Measurements from ENCODE around the gene ETFB.

ETFB gene

DNA sequence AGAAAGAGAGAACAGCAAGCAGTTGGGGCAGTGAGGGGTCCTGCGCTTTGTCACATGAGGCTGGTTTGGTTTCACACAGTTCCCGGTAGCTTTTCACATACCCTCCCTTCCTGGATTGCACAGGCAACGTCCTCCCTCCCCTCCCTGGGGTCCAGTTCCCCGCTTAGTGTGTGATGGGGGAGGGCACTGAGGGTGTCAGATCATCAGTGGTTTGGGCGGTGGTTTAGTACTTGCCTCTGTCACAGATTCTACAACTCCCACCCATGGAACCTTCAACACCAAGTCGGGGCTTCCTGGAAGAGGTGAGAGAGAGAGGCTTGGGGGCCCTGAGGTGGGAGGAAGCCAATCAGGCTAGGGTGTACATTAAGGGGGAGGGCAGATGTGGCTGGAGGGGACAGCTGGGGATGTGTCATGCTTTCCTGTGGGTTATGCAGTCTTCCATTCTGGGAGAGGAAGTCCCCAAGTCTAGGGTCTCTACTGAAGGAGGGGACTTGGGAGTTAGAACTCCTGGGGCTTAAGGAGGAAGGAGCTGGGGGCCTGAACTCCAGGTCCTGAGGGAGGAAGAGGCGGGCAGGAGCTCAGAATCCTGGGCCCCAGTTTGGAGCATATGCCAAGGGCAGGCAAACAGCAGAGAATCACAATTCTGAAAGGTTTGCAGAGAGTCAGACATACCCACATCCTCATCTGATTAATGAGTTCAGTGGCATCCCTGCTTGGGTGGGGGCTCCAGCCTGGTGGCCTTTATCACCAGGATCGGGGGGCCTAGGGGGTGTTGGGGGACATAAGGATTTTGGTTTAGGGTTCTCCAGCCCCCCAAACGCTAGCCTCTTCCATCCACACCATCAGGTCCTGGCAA, 6.7 kb upstream of the ETFB start, which contains the start of gene NKG7:
NKG7 (minus strand) TSS at position 6 of the 856 bp plus-strand sequence. CDS start 119 bp downstream, outside the sequence.
- WGBS: 89% methylated on average over 4 of the region's 9 CpGs
- Histone ChIP-seq H3K9me3 (ENCODE audit: insufficient read depth, low read depth, low read length) (no peaks in the 10 kb centered on the region), H3K9ac (ENCODE audit: low read depth, low read length) (no peak within 1 kb of the TSS), H3K4me1 (ENCODE audit: insufficient read depth, low read length) (peaks cover 7% of the 10 kb centered on the region), H3K4me3 (ENCODE audit: low read length) (no peak within 1 kb of the TSS), H3K27me3 (ENCODE audit: insufficient read depth, low read length) (no peaks in the 10 kb centered on the region), H3K36me3 (ENCODE audit: insufficient read depth, low read length) (no peaks in the 10 kb centered on the region), H3K27ac (ENCODE audit: low read depth, low read length) (no peak within 1 kb of the TSS)

DNA sequence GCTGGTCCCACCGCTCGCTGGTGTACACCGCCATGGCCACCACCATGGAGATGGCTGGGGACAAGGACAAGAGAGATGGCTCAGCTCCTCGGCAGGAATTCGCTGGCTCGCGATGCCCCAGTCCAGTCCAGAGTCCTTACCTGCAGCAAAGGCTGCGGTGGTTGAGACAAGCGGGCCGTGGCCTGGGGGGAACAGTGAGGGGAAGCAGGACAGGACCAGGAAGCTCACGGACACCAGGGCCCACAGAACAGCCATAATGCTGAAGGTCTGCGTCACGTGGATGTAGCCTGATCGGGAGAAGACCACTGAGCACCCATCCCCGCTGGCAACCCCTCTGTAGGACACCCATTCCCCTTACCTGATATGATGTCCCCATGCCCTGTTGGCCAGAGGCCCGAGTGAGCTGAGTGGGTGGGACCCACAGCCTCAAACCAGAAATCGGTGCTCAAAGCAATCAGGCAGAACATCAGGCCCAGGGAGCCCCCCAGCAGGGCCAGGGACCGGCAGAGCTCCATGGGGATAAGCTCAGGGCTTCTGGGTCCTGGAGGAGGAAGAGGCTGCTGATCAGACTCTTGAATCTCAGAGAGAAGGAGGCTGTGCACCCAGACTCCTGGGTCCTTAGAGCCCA, 5.9 kb upstream of the ETFB start:
- Histone ChIP-seq H3K9ac (ENCODE audit: low read depth, low read length) (no peak overlapping the region), H3K27ac (ENCODE audit: low read depth, low read length) (no peak overlapping the region), H3K4me1 (ENCODE audit: insufficient read depth, low read length) (peaks cover 7% of the 10 kb centered on the region), H3K27me3 (ENCODE audit: insufficient read depth, low read length) (no peaks in the 10 kb centered on the region), H3K4me3 (ENCODE audit: low read length) (no peak overlapping the region), H3K9me3 (ENCODE audit: insufficient read depth, low read depth, low read length) (no peaks in the 10 kb centered on the region), H3K36me3 (ENCODE audit: insufficient read depth, low read length) (no peaks in the 10 kb centered on the region)
- WGBS: 93% methylated on average over 18 of the region's 18 CpGs

DNA sequence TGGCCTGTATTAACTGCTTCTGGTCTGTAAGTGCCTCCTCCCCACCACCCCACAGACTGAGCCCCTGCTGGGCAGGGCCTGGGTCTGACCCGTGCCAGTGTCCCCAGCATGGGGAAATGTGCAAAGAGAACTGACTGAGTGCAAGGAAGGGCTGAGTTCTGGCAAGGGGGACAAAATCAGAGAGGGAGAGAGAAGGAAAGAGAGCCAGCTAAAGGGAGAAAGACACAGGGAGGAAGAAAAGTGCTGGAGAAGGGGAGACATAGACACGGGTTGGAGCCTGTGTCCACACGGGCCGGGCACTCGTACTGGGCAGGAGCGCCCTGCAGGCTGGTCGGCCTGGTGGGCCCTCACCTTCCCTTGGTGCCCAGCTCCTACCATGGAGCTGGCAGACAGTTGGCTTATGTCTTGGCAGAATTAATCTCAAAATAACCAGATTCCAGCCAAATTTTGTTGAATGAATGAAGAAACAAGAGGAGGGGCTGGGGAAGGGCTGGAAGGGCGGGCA, 5.0 kb upstream of the ETFB start:
- Histone ChIP-seq H3K4me3 (ENCODE audit: low read length) (no peak overlapping the region), H3K9ac (ENCODE audit: low read depth, low read length) (no peak overlapping the region), H3K9me3 (ENCODE audit: insufficient read depth, low read depth, low read length) (no peaks in the 10 kb centered on the region), H3K4me1 (ENCODE audit: insufficient read depth, low read length) (peaks cover 7% of the 10 kb centered on the region), H3K36me3 (ENCODE audit: insufficient read depth, low read length) (no peaks in the 10 kb centered on the region), H3K27ac (ENCODE audit: low read depth, low read length) (no peak overlapping the region), H3K27me3 (ENCODE audit: insufficient read depth, low read length) (no peaks in the 10 kb centered on the region)
- WGBS: 89% methylated on average over 8 of the region's 8 CpGs

DNA sequence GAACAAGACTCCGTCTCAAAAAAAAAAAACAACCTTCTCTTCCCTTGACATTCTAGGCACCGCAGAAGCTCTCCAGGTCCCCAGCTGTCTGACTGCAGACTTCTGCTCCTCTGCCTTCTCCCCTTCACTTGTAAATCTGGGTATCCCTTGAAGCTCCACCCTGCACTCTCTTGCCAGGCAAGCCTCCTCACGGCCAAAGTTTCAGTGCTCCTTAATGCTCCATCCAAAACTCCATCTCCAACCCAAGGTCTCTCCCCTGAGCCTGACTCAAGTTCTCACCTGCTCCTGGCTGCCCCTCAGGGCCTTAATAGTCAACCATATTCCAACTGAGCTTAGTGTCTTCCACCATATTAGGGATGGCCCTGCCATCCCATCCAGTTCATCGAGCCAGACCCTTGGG, 4.0 kb upstream of the ETFB start:
- Histone ChIP-seq H3K4me3 (ENCODE audit: low read length) (no peak overlapping the region), H3K27me3 (ENCODE audit: insufficient read depth, low read length) (no peaks in the 10 kb centered on the region), H3K4me1 (ENCODE audit: insufficient read depth, low read length) (peaks cover 13% of the 10 kb centered on the region), H3K27ac (ENCODE audit: low read depth, low read length) (no peak overlapping the region), H3K9ac (ENCODE audit: low read depth, low read length) (no peak overlapping the region), H3K9me3 (ENCODE audit: insufficient read depth, low read depth, low read length) (no peaks in the 10 kb centered on the region), H3K36me3 (ENCODE audit: insufficient read depth, low read length) (no peaks in the 10 kb centered on the region)
- 88% methylated on average over 4 of the region's 4 CpGs for whole genome bisulfite sequencing

DNA sequence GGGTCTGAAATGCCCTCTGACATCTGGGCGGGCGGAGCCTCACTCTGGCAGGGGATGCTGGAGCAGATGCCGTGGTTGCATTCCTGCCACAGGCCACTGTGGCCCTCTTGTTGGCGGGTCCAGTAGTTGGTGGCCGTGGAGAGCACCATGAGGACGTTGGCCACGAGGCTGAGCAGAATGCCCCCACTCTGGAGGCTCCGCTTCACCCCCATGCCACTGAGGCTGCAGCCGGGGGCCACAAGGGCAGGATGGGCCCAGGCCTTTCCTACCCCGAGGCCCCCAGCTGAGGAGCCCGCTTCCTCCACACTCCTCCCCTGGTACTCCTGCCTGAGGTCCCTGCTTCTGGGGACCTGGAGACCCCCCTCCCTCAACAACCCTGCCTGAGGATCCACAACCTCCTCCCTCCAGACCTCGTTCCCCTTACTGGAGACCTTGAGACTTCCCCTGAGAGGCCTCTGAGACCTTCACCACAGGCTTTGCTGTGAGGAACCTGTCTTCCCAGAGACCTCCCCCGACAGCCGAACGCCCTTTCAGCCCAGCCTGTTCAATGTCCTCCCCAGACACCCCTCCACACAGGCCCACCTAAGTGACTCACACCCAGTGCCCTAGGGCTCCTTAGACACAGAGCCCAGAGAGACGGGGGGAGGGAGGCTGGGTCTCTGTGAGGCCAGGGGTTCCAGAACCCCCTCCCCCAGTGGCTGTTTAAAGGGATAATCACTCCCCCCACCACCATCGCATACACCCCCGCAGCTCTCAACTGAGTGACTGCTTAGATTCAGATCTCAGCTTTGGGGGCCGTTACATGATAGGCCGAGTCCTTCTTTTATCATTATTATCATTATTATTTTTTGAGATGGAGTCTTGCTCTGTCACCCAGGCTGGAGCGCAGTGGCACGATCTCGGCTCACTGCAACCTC, 2.4 kb upstream of the ETFB start, which contains the start of gene CLDND2:
CLDND2 (minus strand) TSS at position 638 of the 917 bp plus-strand sequence; CDS start at position 212, 426 bp downstream.
- H3K9ac ChIP-seq (ENCODE audit: low read depth, low read length): peak within 1 kb of the TSS; percentile 74
- H3K36me3 ChIP-seq (ENCODE audit: insufficient read depth, low read length): no peaks in the 10 kb centered on the region
- H3K27me3 ChIP-seq (ENCODE audit: insufficient read depth, low read length): no peaks in the 10 kb centered on the region
- H3K4me1 ChIP-seq (ENCODE audit: insufficient read depth, low read length): peaks cover 15% of the 10 kb centered on the region
- H3K27ac ChIP-seq (ENCODE audit: low read depth, low read length): peak within 1 kb of the TSS; percentile 83
- 61% methylated on average over 21 of the region's 23 CpGs for WGBS
- H3K4me3 ChIP-seq (ENCODE audit: low read length): peak within 1 kb of the TSS; percentile 86
- H3K9me3 ChIP-seq (ENCODE audit: insufficient read depth, low read depth, low read length): no peaks in the 10 kb centered on the region

DNA sequence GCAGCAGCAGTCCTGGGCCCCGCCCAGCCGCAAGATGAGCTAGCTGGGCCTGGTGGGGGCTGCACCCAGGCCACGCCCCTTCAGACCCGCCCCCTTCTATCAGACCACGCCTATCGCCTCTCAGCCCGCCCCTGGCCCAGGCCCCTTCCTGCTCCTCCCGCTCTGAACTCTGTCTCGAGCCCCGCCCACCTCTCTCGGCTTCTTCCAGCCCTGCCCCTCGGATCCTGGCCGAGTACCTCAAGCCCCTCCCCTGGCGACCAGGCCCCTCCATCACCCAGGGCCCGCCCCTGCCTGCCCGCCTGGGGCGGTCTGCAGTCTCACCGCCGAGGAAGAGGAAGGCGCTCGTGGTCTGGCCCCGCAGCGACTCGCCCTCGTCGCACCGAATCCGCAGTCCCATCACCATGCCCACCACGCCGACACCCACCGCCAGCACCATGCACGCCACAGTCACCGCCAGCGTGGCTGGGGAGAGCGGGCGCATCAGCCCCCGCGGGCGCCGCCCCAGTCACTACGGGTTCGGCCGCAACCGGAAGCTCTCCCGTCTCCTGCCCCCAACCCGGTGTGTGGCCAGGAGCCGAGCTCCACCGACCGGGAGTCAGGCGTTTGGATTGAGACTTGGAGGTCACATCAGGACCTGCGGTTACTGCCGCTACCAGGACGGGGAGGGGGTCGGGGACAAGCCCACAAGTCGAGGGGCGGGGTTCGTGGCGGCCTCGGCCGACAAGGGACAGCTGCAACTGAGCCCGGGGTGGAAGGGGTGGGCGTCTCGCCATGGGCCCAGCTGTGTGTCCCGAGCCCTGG, 1.6 kb upstream of the ETFB start:
- Histone ChIP-seq H3K9me3 (ENCODE audit: insufficient read depth, low read depth, low read length) (no peaks in the 10 kb centered on the region), H3K4me1 (ENCODE audit: insufficient read depth, low read length) (peaks cover 15% of the 10 kb centered on the region), H3K27me3 (ENCODE audit: insufficient read depth, low read length) (no peaks in the 10 kb centered on the region), H3K9ac (ENCODE audit: low read depth, low read length) (peak overlapping the region; percentile 74), H3K27ac (ENCODE audit: low read depth, low read length) (peak overlapping the region; percentile 83), H3K36me3 (ENCODE audit: insufficient read depth, low read length) (no peaks in the 10 kb centered on the region), H3K4me3 (ENCODE audit: low read length) (peak overlapping the region; percentile 86)
- WGBS: under 1% methylated on average over 64 of the region's 64 CpGs

DNA sequence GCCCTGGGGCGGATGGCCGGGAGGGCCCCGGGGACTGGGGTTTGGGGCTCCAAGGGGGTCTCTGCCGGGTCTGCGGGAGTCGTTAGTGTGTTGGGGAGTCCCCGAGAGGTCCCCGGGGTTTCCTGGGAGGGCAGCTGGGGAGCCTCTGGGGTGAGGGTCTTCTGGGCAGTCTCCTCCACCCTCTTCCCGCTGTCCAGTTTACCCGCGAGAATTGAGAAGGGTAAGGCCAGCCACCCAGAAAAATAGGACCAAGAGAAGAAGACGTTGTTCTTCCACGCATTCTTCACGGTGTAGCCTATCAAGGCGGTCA, 1.0 kb upstream of the ETFB start:
- WGBS: under 1% methylated on average over 15 of the region's 15 CpGs
- Histone ChIP-seq H3K27me3 (ENCODE audit: insufficient read depth, low read length) (no peaks in the 10 kb centered on the region), H3K9ac (ENCODE audit: low read depth, low read length) (peak overlapping the region; percentile 77), H3K27ac (ENCODE audit: low read depth, low read length) (peak overlapping the region; percentile 77), H3K4me3 (ENCODE audit: low read length) (peak overlapping the region; percentile 86), H3K4me1 (ENCODE audit: insufficient read depth, low read length) (peaks cover 15% of the 10 kb centered on the region), H3K9me3 (ENCODE audit: insufficient read depth, low read depth, low read length) (no peaks in the 10 kb centered on the region), H3K36me3 (ENCODE audit: insufficient read depth, low read length) (no peaks in the 10 kb centered on the region)

DNA sequence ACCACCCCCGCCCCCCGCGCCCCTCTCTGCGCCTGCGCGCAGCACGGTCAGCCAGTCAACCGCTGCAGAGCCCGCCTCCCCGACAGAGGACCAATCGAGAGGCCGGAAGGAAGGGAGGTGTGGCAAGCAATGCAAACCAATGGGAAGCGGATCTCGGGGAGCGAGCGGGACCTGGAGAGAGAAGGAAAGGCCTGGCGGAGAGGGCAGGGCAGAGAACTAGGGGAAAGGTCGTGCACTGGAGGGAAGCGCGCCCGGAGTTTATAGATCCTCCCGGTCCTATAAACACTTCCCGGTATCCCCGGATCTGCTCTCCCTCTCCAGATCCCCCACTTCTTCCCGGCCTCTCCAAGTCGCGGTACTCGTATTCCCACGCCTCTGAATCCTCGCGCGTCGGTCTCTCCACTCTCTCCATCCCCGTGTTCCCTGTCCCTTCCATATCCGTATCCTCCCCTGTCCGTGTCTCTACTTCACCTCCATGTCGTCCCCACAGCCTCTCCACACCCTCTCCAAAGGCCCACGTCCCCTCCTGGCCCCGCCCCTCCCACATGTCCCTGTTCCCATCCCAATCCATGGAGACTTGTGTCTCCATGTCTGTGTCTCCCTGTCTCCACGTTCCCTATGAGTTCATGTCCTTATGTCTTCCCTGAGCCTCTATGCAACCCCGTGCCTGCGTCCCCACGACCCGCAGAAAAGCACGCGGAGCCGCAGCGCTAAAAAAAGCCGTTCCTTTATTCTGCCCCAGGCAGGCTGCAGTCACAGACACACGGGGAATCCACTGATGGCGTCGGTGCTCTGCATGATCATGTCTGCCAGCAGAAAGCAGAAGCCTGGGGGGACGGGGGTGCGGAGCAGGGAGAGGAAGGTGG, 434 bp upstream of the ETFB start:
- peaks cover 15% of the 10 kb centered on the region for H3K4me1 ChIP-seq (ENCODE audit: insufficient read depth, low read length)
- no peaks in the 10 kb centered on the region for H3K9me3 ChIP-seq (ENCODE audit: insufficient read depth, low read depth, low read length)
- WGBS: under 1% methylated on average over 51 of the region's 54 CpGs
- H3K36me3 ChIP-seq (ENCODE audit: insufficient read depth, low read length): no peaks in the 10 kb centered on the region
- peak overlapping the region; percentile 77 for H3K27ac ChIP-seq (ENCODE audit: low read depth, low read length)
- H3K4me3 ChIP-seq (ENCODE audit: low read length): peak overlapping the region; percentile 86
- no peaks in the 10 kb centered on the region for H3K27me3 ChIP-seq (ENCODE audit: insufficient read depth, low read length)
- H3K9ac ChIP-seq (ENCODE audit: low read depth, low read length): peak overlapping the region; percentile 77

DNA sequence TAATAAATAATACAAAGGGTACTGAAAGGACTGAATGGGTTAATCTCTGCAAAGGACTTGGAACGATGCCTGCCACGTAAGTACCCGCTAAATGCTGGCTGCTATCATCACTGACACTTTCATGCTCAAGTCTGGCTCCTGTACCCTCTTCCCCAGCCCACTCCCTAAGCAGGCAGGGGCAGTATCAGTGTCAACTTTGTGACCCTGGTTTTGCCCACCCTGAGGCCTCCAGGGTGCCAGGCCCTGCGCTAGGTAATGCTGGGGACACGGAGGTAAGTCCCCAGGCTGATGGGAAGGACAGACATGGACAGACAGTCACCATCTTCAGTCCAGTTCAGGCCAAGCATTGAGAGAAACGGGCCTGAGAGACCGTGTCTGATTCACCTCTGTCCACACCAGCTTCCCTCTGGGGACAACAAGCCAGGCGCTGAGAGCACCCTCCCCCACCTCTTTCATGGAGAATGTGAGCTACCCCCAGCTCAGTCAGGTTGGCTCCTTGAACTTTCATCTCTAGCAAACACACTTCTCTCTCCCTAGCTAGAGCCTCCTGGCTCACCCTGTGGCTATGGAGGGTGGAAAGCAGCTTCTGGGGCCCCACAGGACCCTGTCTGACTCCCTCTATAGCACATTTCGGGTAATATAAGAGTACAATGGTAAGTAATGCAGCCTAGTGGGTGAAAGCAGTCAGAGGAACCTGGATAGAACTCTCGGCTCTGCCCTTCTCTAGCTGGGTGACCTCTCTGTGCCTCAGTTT, 800 bp downstream of the ETFB start:
- Histone ChIP-seq H3K27ac (ENCODE audit: low read depth, low read length) (peak overlapping the region; percentile 43; the same call in 1 of the 2 replicates), H3K27me3 (ENCODE audit: insufficient read depth, low read length) (no peaks in the 10 kb centered on the region), H3K4me1 (ENCODE audit: insufficient read depth, low read length) (peaks cover 15% of the 10 kb centered on the region), H3K36me3 (ENCODE audit: insufficient read depth, low read length) (no peaks in the 10 kb centered on the region), H3K9me3 (ENCODE audit: insufficient read depth, low read depth, low read length) (no peaks in the 10 kb centered on the region), H3K9ac (ENCODE audit: low read depth, low read length) (peak overlapping the region; percentile 65), H3K4me3 (ENCODE audit: low read length) (peak overlapping the region; percentile 70)
- WGBS: 46% methylated on average over 10 of the region's 10 CpGs
